Epidermal melanocyte (primary cell): ENCODE data around the gene ITPKB.

Source experiments
- DNase-seq: peaks from one replicate; pipeline ENCODE4 v3.0.0; 2011; ENCODE audit warnings: low spot score; ENCODE audit not compliant: insufficient read length

Gene ITPKB

DNA sequence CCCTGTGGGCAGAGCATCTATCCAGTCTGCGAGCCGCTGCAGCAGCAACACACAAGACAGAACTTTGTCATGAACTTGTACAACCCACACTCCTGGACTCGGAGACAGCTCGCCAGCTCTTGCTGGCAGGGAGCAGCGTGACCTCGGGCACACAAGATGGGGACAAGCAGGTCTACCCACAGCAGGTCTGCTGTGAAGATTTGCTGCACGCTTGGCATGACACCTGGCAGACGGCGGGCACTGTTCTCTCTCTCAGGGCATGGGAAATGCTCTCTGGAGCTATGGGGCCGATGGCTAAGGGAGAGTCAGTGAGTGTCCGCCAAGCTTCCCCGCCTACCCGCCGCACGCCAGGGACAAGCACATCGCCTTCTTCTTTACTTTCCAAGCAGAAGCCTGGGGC lies 100.5 kb downstream of the ITPKB start:
- no peak for DNase-seq

DNA sequence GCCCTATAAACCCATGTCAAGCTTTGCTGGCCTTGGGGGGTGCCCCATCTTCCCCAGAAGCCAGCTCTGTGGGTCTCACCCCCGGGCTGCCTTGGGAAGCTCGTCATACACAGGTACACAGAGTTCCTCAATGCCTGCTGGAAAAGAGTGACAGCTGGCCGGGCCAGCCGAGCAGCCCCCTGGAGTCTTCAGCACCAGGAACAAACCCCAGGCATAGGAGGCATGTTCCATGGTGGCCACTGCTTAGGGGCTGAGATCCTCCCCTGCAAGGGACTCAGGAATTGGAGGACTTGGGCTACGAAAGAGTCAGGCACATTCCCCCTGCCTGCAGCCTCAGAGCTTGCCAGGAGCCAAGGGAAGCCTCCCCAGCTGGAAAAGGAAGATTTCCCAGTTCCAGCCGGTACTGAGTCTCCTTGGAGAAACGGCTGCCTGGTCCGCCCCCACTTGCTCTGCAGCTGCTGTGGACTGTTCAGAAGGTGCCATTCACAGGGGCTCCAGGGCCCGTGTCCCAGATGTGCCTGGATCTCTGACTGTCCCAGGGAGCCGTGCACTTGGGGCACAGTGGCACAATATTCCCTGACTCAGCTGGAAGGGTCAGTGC lies 101.0 kb downstream of the ITPKB start:
- DNase-seq, result no peak

DNA sequence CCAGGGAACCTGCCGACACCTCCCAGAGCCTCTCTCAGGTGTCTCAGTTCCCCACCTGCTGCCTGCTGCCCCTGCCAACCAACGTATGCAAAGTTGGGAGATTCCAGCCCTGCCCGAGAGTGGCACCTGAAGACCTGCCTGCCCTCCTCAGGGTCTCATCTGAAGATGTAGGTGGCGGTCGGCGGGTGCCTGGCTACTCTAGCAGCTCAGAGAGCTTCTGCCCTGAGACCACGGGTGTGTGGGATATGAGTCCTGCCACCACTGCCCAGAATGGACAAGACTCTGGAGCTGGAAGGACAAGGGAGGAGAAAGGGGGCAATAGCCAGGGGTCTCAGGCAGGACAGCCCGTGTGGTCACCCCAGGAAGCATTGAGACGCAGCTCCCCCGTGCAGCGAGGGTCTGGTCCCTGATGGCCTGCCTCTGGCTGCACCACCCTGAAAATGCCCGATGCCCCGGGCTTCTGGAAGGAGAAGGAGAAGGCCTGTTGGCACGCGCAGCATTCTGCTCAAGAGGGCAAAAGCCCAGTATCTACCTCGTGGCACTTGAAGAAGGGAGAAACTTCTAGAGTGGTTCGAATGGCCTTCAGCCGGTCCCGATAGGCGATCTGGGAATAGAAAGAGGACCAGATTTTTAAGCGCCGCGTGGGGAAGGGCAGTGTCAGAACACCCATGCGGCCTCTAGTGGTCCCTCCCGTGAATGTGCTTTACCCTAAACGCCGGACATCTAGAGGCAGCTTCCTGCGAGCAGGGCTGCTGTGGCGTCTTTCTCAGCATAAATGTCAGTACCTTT lies 101.7 kb downstream of the ITPKB start:
- DNase-seq, result no peak

DNA sequence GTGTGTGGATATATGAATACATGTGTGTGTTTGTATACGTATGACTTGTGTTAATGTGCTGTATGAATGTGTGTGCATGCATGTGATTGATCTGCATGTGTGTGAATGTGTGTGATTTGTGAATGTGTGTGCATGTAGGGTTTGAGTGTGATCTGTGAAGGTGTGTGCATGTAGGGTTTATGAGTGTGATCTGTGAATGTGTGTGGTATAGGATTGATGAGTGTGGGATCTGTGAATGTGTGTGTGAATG lies 102.3 kb downstream of the ITPKB start:
- DNase-seq, result no peak

DNA sequence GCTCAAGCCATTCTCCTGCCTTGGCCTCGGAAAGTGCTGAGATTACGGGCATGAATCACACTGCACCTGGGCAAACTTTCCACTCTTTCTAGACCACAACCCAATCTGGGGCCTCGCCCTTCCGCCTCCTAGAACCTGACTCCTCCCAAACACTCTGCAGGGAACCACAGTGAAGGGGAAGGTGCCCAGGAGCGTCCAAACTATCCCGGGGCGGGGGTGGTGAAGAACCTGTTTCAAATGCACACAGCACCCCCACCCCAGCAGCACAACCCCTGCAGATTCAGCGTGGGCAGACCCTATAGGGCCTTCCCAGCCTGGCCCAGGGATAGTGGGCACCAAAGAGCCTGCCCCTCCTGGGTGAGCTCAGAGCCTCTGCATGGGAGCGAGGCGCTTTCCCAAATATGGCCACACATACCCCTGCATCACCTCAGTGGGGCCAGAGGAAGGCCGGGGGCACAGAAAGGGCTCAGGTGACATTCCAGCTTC lies 103.6 kb downstream of the ITPKB start:
- DNase-seq, result no peak

DNA sequence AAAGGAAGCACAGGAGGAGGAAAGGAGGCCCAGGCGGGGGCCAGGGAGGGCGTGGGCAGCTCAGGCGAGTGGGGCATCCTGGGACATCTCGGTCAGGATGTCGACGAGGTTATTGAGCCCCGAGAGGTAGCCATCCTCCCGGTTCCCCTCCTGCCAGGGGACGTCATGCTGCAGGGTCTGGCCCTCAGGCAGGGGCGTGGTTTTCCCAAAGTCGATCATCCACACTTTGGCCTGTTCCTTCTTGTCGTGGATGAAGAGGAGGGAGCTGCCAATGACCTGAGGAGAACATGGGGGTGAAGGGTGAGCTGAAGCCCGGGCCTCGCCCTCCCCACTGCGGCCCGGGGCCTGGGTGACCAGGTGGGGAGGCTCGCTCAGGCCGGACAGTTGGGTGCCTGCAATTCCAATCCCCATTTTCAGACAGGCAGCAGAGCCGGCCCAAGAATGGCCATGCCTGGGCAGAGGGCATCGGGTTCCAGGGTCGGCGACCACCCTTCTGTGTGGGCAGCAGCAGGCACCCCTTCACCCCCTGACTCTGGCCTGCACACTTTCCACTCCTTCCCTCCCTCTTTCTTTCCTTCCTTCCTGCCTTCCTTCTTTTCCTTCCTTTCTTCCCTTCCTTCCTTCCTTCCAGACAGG lies 104.4 kb downstream of the ITPKB start:
- no peak for DNase-seq

DNA sequence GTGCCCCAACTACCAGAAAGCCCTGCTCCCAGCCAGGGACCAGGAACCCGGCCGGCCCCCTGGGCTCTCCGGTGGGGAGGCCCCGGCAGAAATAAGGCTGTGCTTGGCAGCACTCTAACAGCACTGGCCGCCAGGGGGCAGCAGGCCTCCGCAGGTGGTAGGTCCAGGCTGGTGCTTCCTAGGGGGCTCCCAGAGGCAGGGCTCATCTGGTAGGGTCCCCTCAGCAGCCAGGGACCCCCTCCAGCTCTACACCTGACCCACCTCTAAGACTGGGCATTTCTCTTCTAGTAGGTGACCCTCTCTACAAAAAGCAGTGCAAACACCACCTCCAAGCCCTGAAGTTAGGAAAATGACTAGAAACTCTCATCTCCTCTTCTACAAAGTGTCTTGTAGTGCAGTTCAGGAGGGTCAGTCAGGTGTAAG lies 104.9 kb downstream of the ITPKB start:
- no peak for DNase-seq

DNA sequence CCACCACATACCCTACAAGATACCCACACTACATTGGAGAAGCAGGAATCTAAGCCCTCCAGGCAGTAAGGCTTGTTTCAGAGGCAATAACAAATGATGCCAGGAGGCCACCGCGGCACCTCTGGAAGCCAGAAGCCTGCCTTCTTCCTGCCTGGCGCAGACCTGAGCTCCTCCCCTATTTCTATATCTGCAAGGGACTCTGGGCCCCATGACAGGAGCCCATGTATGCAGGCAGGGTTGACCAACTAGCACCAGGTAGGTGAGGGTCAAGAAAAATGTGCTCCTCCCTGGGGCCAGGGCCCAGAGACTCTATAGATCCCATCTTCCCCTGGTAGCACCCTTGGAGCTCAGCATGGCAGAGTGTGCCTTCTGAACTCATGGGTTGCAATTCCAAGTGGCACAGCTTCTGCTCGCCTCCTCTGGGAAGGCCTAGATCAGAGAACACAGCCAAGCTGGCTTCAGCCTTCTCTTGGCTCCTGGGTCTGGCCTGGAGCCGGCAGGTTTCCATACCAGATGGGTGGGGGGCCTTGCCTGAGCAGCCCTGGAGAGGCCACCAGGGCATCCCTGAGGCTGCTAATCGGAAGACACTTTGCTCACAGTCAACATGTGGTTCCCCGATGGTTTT lies 105.4 kb downstream of the ITPKB start:
- DNase-seq, result no peak

DNA sequence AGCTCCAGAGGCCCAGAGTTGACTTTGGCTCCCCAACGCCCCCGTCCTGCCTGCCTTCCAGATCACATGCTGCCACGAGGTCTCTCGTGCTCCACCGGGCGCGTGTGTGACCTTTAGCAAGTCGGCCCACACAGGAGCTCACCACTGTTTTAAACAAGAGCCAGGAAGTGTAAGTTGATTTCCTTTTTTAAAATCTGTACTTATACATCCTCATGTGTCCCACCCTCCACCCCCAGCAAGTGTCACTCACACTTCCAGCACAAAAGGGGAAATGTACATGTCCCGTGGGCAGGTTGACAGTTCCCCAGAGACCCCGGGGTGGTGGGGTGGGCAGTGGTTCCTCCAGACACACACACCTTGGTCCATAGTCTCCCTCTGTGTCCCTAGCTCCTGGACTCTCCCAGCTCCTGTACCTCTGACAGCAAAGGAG lies 106.1 kb downstream of the ITPKB start:
- no peak for DNase-seq

DNA sequence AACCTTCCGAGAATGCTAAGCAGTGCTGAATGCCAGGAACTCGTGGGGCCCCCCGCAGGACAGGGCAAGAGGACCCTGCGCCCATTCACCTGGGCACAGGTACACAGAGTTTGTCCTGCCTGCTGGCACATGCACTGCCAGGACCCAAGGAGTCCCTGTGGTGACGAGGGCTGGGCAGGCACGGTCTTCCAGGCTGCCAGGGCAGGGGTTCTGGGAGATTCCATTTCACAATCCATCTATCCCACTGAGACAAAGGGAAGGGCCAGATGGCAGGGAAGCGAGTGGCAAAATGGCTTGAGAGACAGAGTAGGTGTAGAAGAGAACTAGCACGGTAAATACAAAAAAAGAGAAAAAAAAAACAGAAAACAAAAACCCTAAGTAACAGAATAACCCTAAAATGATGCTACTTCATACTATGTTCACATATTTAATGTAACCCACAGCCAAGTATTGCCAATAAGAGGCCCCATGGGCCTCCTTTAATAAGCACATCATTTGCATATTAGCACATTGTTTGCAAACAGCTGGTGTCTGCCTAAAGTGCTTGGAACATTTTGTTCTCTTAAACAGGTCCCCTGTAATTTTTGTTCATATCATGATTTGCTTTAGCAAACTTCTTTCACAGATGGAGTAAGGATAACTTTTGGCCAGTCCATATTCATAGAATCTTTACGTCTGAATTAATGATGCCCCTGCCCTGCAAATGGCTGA lies 106.8 kb downstream of the ITPKB start:
- DNase-seq, result no peak

DNA sequence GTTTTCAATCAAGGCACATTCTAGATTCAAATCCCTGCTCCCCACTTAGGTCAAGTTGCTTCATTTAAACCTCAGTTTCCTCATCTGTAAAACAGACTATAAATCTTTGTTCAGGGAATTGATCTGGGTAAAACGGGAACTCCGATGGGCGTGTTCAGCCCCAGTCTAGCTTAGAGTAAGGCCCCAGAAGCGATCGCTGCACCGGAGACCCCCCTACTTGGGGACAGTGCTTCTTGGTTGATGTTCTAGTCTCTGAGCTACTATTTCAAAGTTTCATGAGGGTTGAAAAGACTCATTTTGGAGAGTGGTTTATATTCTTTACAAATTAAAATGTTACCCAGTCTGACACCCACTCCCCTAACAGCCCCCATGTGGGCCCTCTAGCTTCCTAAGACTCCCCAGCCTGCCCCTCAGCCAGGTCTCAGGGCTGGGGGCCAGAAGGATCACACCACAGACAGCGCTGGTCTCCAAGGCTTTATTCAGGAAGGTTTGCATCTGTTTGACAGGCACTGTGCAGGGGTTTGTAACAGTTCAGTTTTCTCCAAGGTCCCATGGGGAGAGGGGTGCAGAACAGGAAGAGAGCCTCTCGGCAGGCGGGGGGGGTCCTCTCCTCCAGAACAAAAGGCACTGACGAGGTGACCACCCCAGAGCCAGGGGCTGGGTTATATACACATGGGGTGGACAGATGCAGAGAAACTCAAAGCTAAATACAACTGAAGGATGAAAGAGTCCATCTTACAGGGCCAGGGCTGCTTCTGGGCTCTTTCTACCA lies 107.7 kb downstream of the ITPKB start:
- DNase-seq, result no peak

DNA sequence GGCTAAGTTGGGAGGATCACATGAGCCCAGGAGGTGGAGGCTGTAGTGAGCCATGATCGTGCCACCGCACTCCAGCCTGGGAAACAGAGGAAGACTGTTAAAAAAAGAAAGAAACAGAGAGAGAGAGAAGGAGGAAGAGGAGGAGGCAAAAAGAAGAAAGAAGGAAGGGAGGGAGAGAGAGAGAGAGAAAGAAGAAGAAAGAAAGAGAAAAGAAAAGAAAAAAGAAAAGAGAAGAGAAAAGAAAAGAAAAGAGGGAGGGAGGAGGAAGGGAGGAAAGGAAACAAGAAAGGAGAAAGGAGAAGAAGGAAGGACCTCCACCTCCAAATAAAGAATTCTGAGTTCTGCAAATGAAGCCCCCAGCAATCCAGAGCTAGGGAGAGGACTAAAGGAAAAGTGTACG lies 108.5 kb downstream of the ITPKB start:
- DNase-seq, result no peak

DNA sequence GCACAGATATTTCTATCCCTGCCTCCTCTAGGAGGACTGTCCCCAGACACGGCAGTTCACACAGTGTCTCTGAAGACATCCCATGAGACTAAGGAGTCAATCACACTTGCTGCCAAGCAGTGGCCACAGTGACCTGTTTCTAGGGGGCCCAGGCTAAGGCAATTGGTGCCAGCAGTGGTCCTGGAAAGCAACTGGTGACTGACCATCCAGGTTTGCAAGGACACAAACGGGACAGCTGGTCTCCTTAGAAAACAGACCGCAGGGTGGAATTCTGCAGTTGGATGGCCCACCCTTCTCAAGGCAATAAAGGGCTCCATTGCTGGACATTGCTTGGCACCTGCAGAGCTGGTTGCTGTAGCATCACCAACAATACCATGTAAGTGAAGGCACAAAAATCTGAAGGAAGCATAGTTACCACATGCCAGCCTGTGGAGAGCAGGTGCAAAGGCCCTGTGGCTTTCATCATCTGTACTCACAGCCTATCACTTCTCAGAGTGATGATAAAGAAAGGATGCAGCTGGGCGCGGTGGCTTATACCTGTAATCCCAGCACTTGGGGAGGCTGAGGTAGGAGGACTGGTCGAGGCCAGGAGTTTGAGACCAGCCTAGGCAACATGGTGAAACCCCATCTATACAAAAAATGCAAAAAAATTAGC lies 109.1 kb downstream of the ITPKB start:
- no peak for DNase-seq

DNA sequence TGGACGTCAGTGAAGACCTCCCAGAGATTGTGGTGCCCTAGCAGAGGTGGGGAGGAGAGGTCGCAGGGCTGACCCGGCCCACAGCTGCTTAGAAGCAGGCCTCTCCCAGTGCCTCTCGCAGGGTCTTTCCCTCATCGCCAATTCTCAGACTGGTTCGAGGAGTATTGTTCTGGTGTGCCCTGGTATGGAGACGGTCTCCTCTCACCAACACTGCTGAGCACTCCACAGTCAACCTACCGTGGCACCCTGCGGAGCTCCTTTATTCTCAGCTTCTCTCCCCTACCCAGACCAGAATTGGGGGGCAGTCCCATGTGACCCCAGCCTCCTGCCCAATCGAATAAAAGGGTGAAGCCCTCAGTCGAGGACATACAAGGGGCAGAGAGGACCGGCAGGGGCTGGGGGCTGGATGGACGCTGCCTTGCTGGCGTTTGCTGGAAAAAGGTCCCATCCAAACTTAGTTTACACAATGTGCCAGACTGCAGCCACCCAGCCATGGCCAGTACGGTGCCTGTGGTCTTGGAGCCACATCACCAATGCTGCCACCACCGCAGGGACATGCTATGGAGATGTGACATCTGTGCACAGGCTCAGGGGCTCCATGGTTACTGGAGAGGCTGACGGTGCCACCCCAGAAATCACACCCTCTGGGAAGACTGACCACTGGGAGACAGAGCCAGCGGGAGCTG lies 109.7 kb downstream of the ITPKB start:
- no peak for DNase-seq

DNA sequence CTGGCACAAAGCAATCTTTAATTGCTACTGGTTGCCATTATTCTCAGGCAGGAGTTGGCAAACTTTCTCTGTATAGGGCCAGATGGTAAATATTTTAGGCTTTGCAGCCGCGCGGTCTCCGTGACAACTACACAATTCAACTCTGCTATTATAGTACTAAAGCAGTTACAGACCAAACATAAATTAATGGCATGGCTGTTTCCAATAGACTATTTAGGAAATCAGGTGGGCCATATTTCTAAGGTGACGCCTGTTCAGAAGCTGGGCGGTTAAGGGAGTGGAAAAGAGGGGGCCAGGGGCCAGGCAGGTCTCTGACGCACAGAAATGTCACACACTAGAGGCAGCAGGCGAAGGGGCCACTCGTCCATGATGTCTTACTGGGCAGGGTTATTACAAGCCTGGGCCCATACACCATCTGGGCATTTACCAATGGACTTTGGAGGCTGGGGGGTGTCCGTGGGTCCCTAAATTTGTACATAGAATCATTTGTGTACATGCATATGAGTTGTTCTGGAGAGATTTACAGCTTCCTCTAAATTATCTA lies 110.4 kb downstream of the ITPKB start:
- no peak for DNase-seq

DNA sequence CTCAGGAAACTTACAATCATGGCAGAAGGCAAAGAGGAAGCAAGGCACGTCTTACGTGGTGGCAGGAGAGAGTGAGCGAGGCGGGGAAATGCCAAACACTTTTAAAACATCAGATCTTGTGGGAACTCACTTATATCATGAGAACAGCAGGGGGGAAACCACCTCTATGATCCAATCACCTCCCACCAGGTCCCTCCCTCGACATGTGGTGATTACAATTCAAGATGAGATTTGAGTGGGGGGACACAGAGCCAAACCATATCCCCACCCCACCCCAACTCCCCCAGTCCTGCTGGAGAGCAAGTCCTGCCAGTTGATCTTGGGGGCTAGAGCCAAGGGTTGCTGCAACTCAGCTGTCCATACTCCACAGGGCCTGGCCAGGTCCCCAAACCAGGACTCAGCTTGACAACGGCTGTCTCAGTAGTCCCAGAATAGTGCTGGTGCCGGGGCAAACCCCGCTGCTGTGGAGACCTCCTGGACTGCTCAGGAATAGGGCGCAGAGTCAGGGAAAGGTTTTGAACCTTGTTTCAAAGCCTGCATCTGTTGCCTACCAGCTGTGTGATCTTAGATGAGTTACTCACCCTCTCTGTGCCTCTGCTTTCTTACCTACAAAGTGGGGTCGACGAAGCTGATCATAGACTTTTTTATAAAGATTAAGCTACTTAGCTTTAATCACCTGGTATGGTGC lies 111.0 kb downstream of the ITPKB start:
- DNase-seq, result no peak

DNA sequence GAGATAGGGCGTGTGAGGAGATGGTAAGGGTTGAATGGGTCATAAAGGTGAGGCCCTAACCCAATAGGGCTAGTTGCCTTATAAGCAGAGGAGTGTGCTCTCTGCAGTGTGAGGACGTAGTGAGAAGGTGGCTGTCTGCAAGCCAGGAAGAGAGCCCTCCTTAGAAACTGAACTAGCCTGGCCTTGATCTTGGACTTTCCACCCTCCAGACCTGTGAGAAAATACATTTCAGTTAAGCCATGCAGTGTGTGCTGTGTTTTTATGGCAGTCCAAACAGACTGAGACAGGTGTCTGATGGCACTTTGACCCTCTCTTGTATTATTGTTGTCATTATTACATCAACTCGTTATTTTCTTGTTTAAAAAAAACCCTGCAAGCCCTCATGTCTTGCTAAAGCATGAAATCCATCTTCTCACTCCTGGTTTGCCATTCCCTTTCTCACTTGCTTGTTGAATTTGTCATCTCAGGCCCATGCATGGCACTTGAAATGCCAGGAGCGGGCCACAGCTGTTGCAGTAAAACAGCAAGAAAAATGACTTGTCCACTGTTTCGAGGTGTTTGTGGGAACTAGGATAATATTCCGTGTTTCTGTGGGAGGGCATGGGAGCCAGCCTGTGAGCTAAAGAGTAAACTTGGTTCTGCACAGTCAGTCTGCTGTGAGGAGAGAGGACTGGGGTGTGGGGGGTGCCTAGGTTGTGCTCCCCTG lies 111.9 kb downstream of the ITPKB start:
- no peak for DNase-seq

DNA sequence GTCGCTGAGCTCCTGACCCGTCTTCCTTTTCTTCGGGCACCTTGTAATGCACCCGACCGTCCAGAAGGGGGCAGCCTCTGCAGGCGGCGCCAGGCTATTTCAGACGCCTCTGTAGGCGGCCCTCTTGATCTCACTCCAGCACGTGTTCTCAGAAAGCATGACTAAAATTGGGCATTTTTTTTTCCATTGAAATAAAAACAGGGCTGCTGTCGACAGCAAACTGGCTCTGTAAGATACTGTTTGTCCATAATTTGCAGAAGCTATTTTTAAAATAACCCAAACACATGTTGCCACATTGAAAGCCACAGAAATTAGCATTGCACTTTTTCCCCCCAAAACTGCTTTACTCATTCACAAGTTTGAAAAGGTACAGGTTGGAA lies 112.5 kb downstream of the ITPKB start:
- peak; percentile 64 for DNase-seq
